Fibroblast of lung (primary cell): ENCODE results near the gene KCTD16. TPM values are rescaled to one million over a fixed set of nuclear protein-coding genes. Genes with fewer than 3 reads are reported as not detected.

Experiments used
- DNase-seq, 2 donors: peaks; one replicate each; pipeline versions ENCODE4 v3.0.0 to v3.0.0-alpha.2; 2010; ENCODE audit warnings: low read depth in 2 of 2
- H2AFZ ChIP-seq: 2 replicates; pipeline ENCODE4 v1.5.1; 2012; ENCODE audit warnings: low read length, control low read depth, inconsistent platforms
- H3K27ac ChIP-seq: 2 replicates; pipeline ENCODE4 v1.5.1; 2011; ENCODE audit warnings: low read length, control low read depth; ENCODE audit not compliant: insufficient read depth
- H3K27me3 ChIP-seq: 2 replicates; pipeline ENCODE4 v1.5.1; 2011; ENCODE audit warnings: mild to moderate bottlenecking, low read length; ENCODE audit not compliant: control insufficient read depth, insufficient read depth
- H3K36me3 ChIP-seq: 2 replicates; pipeline ENCODE4 v1.5.1; 2011; ENCODE audit warnings: low read length; ENCODE audit not compliant: control insufficient read depth, insufficient read depth
- H3K4me1 ChIP-seq: 2 replicates; pipeline ENCODE4 v1.5.1; 2011; ENCODE audit warnings: low read length; ENCODE audit not compliant: control insufficient read depth, insufficient read depth; ENCODE audit errors: extremely low read depth
- H3K4me2 ChIP-seq: 2 replicates; pipeline ENCODE4 v1.5.1; 2011; ENCODE audit warnings: low read length, control low read depth; ENCODE audit not compliant: insufficient read depth; ENCODE audit errors: extremely low read depth
- H3K4me3 ChIP-seq, 4 experiments: fragments of 200-600 bp in 1 of 4; sonication (generic) in 1 of 4; replicated peaks in 1 of 4; 2 replicates each; pipeline ENCODE4 v1.5.1; 2011 to 2016; ENCODE audit warnings: low read length in 4 of 4, low read depth in 3 of 4, mild to moderate bottlenecking in 3 of 4, control low read depth in 2 of 4, inconsistent platforms in 1 of 4, mixed read lengths in 1 of 4; ENCODE audit not compliant: insufficient read depth in 1 of 4; ENCODE audit errors: control extremely low read depth in 1 of 4
- H3K79me2 ChIP-seq: 2 replicates; pipeline ENCODE4 v1.5.1; 2012; ENCODE audit warnings: mild to moderate bottlenecking, low read length, inconsistent platforms; ENCODE audit not compliant: control insufficient read depth, insufficient read depth
- H3K9ac ChIP-seq: 2 replicates; pipeline ENCODE4 v1.5.1; 2011; ENCODE audit warnings: mild to moderate bottlenecking, low read length, control low read depth; ENCODE audit not compliant: insufficient read depth
- H3K9me3 ChIP-seq: 2 replicates; pipeline ENCODE4 v1.5.1; 2012; ENCODE audit warnings: low read depth, low read length; ENCODE audit not compliant: control insufficient read depth, insufficient read depth
- H4K20me1 ChIP-seq: 2 replicates; pipeline ENCODE4 v1.5.1; 2011; ENCODE audit warnings: low read length; ENCODE audit not compliant: control insufficient read depth, insufficient read depth; ENCODE audit errors: extremely low read depth
- EZH2 ChIP-seq: IDR thresholded peaks from 2 replicates; pipeline ENCODE4 v1.5.1; 2012; ENCODE audit warnings: low read length, control low read depth, mild to moderate bottlenecking; ENCODE audit errors: missing control alignments
- polyA plus RNA-seq, 2 donors: library from polyadenylated mRNA; depleted of rRNA in 1 of 2; stranded (reverse) in 1 of 2; unstranded in 1 of 2; fragments of >200 nt; gene quantifications; 2 replicates each; pipeline ENCODE4 v1.2.1, GENCODE V29; 2011 to 2012; ENCODE audit warnings: missing spikeins in 1 of 2
- total RNA-seq: library from RNA; depleted of rRNA; stranded (reverse); fragments of >200 nt; gene quantifications from 2 replicates; pipeline ENCODE4 v1.2.1, GENCODE V29; 2014
- TF ChIP-seq, protein P1 (sequence below), 2 donors: IDR thresholded peaks in 1 of 2; conservative IDR thresholded peaks in 1 of 2; 1 replicate in 1 of 2; 2 replicates in 1 of 2; pipeline ENCODE4 v1.5.1; 2011 to 2012; ENCODE audit warnings: low read length in 2 of 2, control low read depth in 1 of 2, inconsistent platforms in 1 of 2, low read depth in 1 of 2, mild to moderate bottlenecking in 1 of 2

The KCTD16 gene
- total and polyA plus RNA-seq, 2 donors (not counting 1 experiment from before 2014, with no cell fraction given), result 0.32 to 1.2 TPM

DNA sequence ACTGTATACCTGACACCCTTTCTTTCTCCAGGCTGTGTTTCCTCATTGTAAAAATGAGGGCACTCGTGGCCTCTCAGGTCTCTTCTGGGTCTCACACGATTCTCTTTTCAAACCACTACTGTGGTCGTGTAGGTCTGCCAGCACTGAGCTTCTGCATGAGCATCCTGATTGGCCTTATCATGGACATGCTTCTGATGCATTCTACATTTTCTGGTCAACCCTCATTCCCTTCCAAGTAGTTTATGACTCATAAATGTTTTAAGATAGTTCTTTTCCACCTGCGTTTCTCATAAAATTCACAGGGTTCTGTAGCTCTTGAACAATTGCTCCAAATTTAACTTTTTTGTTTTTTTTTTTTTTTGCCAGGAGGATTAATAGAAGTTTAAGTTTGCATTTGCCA is 294.8 kb downstream of the KCTD16 start:
- H3K27ac ChIP-seq, result no peak overlapping the region
- no peaks in the 10 kb centered on the region for H3K27me3 ChIP-seq
- no peaks in the 10 kb centered on the region for H3K79me2 ChIP-seq
- no peak overlapping the region for H3K4me2 ChIP-seq
- no peak overlapping the region for H3K9ac ChIP-seq
- no peaks in the 10 kb centered on the region for H3K4me1 ChIP-seq
- peak in 1 of 2 donors; percentile 53 for DNase-seq
- no peaks in the 10 kb centered on the region for H3K36me3 ChIP-seq
- H4K20me1 ChIP-seq, result no peaks in the 10 kb centered on the region
- no peak for TF ChIP-seq EZH2
- TF ChIP-seq, protein P1, sequence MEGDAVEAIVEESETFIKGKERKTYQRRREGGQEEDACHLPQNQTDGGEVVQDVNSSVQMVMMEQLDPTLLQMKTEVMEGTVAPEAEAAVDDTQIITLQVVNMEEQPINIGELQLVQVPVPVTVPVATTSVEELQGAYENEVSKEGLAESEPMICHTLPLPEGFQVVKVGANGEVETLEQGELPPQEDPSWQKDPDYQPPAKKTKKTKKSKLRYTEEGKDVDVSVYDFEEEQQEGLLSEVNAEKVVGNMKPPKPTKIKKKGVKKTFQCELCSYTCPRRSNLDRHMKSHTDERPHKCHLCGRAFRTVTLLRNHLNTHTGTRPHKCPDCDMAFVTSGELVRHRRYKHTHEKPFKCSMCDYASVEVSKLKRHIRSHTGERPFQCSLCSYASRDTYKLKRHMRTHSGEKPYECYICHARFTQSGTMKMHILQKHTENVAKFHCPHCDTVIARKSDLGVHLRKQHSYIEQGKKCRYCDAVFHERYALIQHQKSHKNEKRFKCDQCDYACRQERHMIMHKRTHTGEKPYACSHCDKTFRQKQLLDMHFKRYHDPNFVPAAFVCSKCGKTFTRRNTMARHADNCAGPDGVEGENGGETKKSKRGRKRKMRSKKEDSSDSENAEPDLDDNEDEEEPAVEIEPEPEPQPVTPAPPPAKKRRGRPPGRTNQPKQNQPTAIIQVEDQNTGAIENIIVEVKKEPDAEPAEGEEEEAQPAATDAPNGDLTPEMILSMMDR (conservative IDR thresholded peaks at IDR 0.05 in 1 of 2, IDR thresholded peaks at IDR 0.05 in 1 of 2; ENCODE audit: low read depth in 1 of 2, low read length in 2 of 2), result no peak
- no peak overlapping the region for H2AFZ ChIP-seq
- H3K4me3 ChIP-seq, result no peak overlapping the region
- H3K9me3 ChIP-seq, result no peaks in the 10 kb centered on the region

DNA sequence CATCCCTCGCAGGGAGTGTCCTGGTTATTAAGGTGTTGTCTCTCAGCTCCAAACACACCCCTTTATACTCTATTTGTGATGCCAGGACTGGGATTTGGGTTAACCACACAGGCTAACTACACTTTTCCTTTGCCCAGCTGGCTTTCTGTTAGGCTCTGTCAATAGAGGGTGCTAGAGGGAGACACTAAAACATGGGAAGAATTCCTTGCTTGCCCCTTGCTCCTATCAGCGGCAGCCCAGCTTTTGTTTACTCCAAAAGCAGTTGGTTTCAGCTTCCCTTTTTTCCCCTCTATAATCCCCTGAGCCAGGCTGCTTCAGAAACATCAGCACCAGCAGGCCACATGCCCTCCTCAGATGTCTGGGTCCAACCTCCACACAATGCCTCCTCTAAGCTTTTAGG is 297.1 kb downstream of the KCTD16 start:
- Histone ChIP-seq H3K4me3 (no peak overlapping the region), H3K4me1 (no peaks in the 10 kb centered on the region), H3K27ac (no peak overlapping the region), H3K27me3 (no peaks in the 10 kb centered on the region), H3K9ac (no peak overlapping the region), H3K4me2 (no peak overlapping the region), H3K9me3 (no peaks in the 10 kb centered on the region), H3K36me3 (no peaks in the 10 kb centered on the region), H4K20me1 (no peaks in the 10 kb centered on the region), H3K79me2 (no peaks in the 10 kb centered on the region), H2AFZ (peak overlapping the region; percentile 28)
- TF ChIP-seq, protein P1 (conservative IDR thresholded peaks at IDR 0.05 in 1 of 2, IDR thresholded peaks at IDR 0.05 in 1 of 2; ENCODE audit: low read depth in 1 of 2, low read length in 2 of 2), result peak; percentile 71 to 93
- TF ChIP-seq EZH2, result no peak
- DNase-seq, result peak; percentile 50 to 72

DNA sequence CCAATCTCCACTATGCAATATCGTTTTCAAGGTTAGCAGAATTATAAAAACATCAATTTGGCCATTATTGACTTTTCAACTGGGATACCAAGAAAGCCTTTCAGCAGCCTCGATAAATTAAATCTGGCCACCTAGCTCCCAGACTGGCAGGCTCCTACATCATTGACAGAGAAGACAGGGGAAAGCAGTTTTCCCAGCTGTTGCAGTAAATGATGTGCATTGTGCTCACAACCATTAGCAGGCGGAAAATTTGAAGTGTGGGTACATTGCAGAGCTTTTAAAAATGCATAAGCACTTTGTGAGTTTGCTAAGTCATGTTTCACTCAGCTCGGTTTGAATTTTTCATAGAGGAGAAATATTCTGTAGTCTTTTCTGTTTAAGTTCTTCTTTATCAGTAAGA is 297.9 kb downstream of the KCTD16 start:
- TF ChIP-seq EZH2, result no peak
- TF ChIP-seq, protein P1 (conservative IDR thresholded peaks at IDR 0.05 in 1 of 2, IDR thresholded peaks at IDR 0.05 in 1 of 2; ENCODE audit: low read depth in 1 of 2, low read length in 2 of 2), result no peak
- Histone ChIP-seq H3K27ac (no peak overlapping the region), H4K20me1 (no peaks in the 10 kb centered on the region), H3K9me3 (no peaks in the 10 kb centered on the region), H2AFZ (no peak overlapping the region), H3K4me1 (no peaks in the 10 kb centered on the region), H3K4me2 (no peak overlapping the region), H3K79me2 (no peaks in the 10 kb centered on the region), H3K9ac (no peak overlapping the region), H3K4me3 (no peak overlapping the region), H3K36me3 (no peaks in the 10 kb centered on the region), H3K27me3 (no peaks in the 10 kb centered on the region)
- peak in 1 of 2 donors; percentile 44 for DNase-seq
